GM18861 (cell line): ENCODE results near the gene CES3.
"Not testable (repeated sequence)": the region's sequence is repeated elsewhere in the genome, so short reads cannot be mapped to it uniquely, and the experiment has no call there.

ENCODE experiments used
- ATAC-seq: cut with Tn5 transposase; IDR thresholded peaks from one replicate; pipeline ENCODE4 v1.9.1; 2021; ENCODE audit not compliant: unreplicated experiment

CES3 gene

DNA sequence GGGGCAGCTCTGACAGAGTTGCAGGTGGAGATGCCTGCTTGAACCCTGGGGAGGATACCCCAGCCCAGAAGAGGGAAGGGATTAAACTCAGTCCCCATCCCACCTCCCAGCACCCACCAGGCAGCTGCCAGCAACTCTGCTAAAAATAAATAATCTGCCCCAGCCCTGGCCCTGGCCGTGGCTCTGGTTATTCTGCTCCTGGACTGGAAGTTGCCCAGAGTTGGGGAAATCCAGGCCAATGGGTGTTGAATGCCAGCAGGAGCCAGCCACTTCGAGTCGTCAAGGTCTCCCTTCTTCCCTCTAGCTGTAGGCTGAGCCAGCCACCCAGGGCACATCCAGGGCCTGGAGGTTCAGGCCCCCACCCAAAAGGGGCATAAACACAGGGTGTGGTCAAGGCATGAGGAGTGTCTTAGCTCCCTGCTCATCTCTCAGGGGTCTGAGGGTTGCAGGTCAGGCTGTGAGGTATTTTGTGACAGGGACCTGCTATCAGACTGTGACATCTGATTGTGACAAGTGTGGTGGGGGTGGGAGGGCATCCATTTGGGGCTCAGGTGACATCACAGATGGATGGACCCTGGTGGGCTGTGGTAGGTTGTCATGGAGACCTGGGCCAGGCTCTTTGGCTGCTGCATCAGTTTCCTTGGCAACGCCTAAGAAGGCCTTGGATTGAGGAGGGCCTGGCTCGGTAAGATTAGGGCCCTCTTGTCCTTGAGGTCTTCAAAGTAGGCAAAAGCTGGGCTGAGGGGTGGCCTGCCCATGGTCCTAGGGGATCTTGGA is 34.7 kb upstream of the CES3 start:
- ATAC-seq: no peak

DNA sequence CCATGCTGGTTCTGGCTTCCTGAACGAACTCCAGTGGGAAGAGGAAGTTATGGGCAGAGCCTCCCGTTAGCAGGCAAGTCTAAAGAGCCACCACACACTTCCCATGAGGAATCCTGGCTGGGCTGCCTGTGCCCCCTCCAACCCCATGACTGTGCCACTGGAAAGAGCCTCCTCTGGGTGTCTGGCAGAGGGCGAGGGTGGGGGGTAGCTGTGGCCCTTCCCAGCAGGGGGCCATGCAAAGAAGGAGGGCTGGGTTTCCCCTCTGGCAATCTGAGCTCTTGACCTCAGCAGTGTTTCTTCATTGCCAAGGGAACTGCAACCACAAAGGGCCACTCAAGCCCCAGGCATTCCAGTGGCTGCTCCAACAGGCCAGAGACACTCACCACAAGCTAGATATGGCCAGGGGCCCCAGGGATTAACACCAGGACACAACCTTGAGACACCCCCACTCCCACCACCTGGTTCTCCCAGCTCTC is 34.1 kb upstream of the CES3 start:
- ATAC-seq: no peak

DNA sequence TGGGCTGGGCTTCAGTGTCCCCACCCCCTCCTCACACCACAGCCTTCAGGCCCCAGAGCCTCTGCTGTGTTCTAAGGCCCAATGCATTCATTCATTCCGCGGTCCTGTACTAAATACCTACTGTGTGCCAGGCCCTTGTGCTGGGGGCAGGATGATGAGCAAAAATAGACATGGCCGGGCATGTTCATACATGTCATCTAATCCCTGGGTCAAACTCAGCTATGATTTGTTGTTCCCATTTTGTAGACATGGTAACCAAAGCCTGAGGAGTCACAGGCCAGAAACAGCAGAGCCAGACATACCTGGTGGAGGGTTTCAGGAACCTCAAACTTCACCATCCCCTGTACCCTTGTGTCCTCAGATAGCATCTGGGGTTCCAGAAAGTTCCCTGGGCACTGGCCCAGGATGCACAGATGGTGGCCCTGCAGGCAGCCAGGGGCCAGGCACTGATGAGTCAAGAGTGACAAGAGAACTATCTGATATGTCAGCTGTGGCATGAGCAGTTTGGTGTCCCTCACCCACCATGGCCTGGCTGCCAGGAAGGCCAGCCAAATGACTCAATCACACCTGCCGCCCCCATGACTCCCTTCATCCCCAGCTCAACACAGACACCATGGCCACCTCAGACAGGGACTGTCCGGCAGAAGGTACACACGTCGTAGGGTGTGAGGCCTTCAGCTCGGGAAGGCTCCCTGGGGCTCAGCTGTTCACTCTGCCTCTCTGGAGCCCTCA is 33.0 kb upstream of the CES3 start:
- no peak for ATAC-seq

DNA sequence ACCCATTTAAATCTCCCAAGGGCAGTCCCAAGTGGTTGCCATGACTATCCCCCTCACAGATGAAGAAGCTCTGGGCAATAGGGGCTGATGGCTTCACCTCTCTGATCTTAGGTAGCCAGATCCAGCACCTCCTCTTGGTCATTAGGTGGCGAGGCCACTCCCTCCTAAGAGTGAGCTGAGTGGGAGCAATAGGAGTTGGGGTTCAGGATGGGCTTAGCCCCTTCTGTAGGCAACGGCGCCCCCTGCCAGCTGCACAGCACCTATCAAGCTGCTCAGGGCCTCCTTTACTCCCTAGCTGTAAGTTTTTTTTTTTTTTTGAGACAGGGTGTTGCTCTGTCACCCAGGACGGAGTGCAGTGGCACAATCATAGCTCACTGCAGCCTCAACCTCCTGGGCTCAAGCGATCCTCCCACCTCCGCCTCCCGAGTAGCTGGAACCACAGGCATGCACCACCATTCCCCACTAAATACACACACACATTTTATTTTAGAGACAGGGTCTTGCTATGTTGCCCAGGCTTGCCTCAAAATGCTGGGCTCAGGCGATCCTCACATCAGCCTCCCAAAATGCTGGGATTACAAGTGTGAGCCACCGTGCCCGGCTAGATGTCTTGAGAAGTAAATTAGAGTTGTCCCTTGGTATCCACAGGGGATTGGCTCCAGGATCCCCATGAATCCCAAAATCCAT is 32.2 kb upstream of the CES3 start:
- no peak for ATAC-seq

DNA sequence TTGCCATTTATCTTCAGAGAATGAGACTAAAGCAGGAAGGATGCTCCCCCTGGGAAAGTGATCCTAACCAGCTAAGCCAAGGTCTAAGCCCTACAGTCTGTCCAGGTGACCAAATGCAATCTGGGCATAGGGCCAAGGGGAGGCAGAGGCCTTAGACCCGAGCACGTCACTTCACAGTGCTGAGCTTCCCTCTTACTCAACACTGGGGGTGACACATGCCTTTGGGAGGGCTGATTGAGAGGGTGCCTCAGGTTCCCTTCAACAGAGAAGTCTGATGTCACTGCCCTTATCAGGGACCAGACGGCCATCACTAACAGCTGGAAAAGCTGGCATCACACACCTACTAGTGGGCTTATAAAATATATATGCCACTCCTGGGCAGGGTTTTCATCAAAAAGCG is 30.9 kb upstream of the CES3 start:
- no peak for ATAC-seq

DNA sequence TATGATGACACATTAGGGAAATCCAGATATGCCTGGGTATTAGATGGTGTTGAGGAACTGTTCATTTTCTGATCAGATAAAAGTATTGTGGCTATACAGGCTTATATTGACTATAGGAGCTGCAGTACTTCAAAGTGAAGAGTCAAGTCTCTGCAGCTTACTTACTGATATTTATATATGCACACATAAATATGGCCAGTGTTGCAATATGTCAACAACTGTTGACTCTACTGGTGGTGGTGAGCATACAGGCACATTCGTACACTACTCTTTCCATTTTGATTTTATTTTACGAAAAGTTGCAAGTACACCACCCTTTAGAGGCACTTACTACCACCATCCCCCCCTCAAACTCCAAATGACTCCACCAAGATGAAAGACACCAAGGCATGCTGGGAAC is 29.4 kb upstream of the CES3 start:
- ATAC-seq: no peak

DNA sequence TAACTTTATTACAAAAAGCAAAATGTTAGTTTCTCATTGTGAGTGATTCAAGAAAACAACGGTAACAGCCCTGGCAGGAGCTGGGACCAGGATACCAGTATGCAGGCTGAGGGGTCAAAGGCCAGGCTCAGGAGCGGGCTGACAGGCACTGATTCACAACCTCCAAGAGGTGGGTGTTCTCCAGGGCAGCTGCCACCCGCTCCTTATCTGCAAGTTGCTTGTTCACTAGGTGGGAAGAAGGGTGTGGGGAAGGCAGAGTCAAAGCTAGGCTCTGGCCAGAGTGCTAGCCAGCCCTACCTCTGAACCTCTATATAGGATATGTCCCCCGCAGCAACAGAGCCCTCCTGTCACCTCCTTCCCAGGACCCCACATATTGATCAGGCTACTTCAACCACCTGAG is 29.0 kb upstream of the CES3 start:
- ATAC-seq: no peak

DNA sequence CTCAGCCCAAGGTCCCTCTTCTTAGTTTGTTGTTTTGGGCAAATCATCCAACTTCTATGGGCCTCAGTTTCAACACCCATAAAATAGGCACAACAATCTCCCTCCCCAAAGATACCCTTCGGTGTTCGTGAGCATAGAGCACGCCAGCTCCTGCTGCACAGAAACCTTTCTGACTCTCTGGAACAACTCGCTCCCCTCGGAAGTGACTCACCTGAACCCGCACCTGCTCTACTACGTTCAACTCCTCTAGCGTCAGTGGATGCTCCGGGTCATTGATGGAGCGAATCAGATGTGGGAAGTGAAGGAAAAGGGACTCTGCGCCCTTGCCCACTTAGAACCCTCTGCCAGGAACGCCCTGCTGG is 27.3 kb upstream of the CES3 start:
- no peak for ATAC-seq

DNA sequence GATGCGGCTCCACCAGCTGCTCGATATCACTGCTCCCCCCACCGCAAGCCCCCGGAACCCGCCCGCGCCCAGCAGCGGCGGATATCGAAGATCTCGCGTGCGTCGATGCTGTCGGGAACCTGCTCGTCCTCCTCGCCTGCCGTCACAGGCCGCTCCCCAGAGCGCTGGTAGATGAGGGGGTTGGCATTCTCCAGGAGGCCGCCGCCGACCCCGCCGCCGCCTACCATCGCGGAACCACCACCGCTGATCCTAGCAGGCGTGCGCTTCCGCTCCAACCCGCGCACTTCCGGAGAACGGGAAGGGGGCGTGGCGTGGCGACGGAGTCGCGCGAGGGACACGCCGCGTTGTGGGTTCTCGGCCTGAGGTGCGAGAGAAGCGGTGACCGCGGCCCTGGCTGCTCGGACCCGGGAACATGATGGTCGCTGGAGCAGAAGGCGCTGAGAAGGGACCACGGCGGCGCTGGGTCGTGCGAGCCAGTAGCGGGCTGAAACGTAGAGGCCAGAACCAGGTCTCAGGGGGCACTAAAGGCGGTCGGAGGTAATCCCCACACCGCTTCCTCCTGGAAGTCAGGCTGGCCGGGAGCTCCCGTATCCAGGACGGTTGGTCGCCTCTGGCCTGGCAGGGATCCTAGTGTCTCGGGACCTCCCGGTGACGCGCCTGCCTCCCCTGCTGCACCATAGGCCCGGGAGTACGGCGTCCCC is 26.8 kb upstream of the CES3 start, which contains the start of gene CIAO2B:
CIAO2B (minus strand) TSS at position 265 of the 701 bp plus-strand sequence; CDS start at position 227, 38 bp downstream.
- ATAC-seq: peak; percentile 75

DNA sequence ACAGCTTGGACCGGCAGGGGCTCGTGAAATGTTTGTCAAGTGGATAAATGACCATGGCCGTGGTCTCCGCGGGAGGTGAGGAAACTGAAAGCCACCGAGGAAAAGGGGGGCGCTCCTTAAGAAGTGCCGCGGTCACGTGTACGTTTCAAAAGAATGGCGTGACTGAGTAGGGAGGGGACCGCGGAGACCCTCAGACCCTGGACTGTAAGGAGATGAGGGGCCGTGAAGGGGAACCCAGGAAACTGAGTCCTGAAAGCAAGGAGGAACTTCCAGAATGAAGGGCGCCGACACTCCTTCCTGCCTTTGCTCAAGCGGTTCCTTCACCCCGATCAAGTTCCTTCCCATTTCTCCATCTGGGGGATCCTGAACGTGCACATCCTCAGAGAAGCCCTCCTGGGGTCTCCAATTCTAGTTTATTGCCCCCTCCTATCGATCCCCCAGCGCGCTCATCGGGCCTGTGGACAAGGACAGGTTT is 26.2 kb upstream of the CES3 start:
- ATAC-seq: not testable (repeated sequence)

DNA sequence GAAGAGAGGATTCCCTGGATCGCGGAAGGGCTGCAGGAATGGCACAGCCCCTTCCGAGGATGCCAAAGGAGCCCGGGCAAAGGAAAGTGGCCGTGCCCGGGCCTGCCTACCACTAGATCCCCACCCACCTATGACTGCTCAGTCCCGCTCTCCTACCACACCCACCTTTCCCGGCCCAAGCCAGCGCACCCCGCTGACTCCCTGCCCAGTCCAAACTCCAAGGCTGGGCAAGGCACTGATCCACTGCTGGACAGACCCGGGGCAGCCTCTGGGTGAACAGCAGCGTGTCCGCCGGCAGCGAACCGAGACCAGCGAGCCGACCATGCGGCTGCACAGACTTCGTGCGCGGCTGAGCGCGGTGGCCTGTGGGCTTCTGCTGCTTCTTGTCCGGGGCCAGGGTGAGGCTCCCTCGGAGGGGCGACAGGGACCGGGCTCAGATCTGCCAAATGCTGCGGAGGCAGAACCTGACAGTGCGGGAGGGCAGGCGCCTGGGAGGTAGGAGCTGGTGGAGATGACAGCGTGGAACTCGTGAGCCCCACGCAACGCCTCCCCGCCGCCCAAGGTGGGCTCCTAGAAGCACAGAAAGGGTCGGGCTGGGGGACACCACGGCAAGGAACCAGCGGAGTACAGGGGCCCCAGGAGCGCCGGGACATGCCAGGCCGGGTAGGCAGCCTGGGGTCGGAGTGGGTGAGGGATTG is 25.6 kb upstream of the CES3 start, which contains the start of gene CES2:
CES2 (plus strand) TSS at position 203 of the 698 bp plus-strand sequence; CDS start at position 323, 120 bp downstream.
- ATAC-seq: no peak

DNA sequence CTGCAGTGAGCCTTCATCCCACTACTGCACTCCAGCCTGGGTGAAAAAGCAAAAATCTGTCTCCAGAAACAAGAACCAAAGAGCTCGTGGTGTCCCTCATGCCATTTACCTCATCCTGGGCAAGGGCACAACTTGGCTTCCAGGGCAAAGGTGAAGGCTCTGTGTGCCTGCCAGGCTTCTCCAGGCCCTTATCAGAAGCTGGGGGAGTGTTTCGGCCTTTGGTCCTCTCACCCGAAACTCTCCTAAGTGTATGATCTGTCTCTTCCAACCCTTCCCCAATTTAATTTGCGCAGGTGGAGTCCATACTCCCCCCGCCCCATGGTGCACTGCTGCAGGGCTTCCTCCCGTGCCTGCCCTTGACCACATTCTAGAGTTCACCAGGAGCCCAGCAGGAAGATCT is 24.6 kb upstream of the CES3 start:
- no peak for ATAC-seq

DNA sequence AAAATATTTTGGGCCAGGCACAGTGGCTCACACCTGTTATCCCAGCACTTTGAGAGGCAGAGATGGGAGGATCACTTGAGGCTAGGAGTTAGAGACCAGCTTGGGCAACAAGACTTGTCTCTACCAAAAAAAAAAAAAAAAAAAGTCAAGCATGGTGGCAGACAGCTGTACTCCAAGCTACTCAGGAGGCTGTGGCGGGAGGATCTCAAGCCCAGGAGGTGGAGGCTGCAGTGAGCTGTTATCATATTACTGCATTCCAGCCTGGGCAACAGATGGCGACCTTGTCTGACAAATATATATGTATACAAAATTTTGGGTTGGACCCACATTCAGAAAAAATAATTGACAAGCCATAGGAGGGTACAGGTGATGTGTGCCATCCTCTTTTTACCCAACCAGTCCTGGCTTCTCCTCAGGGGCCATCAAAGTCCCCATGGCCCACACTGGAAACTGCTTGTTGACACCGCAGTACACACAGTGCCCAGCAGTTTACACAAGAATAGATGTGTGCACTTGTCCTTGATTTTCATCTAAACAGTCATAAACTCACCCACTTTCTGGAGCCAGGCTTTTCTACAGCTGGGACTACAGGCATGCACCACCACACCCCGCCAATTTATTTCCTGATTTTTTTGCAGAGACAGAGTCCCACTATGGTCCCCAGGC is 24.0 kb upstream of the CES3 start:
- no peak for ATAC-seq

DNA sequence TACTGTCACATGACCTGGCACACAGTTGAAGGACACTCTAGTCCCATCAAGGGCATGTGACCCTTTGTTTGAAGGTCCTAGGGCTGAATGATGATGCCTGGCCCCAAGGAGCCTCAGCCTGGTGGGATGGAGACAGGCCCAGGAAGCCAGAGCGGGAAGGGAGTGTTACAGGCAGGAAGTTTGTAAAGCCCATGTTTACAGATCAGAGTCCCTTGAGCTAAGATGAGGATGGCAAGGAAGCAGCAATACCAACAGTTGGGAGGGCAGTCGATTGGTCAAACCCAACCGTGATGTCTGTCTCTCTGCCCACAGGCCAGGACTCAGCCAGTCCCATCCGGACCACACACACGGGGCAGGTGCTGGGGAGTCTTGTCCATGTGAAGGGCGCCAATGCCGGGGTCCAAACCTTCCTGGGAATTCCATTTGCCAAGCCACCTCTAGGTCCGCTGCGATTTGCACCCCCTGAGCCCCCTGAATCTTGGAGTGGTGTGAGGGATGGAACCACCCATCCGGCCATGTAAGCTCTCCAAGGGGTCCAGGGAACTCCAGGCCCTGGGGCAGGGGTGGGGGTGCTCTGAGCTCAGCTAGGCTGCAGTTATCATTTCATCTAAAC is 23.2 kb upstream of the CES3 start:
- no peak for ATAC-seq

DNA sequence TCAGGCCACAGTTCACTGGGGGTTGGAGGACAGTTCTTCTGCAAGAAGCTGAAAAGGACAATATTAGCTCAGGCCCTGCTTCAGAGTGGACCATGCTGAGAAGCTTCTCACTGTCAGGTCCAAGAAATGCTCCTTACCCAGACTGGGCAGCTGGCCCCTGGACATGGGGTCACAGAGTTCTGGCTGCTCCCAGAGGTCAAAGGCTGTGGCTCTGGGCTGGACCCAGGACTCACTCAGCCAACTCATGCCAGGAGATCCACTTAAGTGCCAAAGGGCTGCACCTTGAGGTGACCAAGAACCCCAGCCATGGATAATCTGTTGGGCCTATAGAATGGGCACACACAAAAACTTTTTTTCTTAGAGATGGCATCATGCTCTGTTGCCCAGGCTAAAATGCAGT is 21.7 kb upstream of the CES3 start:
- ATAC-seq: no peak

DNA sequence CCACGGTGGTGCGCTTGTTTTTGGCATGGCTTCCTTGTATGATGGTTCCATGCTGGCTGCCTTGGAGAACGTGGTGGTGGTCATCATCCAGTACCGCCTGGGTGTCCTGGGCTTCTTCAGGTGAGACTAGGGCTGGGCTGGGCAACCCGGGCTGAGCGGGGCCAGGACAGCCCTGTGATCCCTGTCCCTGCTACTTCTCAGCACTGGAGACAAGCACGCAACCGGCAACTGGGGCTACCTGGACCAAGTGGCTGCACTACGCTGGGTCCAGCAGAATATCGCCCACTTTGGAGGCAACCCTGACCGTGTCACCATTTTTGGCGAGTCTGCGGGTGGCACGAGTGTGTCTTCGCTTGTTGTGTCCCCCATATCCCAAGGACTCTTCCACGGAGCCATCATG is 20.8 kb upstream of the CES3 start:
- no peak for ATAC-seq

DNA sequence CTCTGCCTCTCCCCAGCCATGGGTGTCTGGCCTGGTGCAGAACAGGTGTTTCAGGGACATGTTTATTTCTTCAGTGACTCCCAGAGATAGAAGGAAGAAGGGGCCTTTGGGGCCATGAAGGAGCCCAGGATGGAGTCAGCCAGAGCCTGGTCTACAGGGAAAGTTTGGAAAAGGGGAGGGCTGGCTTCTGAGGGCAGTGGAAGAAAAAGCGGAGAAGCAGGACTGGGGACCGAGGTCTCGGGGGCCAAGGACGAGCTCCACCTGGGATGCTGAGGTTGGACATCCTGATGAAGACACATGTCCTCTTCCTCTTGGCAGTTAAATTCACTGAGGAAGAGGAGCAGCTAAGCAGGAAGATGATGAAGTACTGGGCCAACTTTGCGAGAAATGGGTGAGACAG is 18.1 kb upstream of the CES3 start:
- no peak for ATAC-seq

DNA sequence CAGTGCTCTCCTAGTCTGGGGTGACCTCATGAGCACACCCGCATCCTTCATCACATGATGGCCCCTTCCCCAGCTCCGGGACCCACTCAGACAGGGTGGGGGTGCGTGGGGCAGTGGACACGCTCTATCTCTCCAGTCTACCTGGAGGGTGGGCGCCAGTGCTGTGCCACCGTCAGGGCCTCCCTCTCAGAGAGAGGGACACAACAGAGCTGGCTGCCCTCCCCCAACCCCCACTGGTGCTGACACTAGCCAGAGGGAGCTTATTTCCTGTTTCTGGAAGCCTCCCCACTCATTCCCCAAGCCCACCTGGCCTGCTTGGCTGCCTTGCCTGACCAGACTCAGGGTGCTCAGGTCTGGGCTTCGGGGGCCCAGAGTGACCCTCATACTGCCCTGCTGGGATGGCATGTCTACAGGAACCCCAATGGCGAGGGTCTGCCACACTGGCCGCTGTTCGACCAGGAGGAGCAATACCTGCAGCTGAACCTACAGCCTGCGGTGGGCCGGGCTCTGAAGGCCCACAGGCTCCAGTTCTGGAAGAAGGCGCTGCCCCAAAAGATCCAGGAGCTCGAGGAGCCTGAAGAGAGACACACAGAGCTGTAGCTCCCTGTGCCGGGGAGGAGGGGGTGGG is 17.5 kb upstream of the CES3 start:
- no peak for ATAC-seq

DNA sequence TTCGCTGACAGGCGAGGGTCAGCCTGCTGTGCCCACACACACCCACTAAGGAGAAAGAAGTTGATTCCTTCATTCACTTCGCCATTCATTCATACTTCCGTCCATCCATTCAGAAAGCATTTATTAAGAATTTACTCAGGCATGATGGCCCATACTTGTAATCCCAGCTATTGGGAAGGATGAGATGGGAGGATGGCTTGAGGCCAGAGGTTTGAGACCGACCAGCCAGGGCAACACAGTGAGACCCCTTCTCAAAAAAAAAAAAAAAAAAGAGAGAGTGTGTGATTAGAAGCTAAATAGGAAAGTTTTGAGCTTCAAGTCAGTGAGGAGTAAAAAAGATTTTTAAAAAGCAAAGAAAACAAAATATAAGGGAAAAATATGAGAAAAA is 17.0 kb upstream of the CES3 start:
- ATAC-seq: no peak
